Stimulated activated effector memory CD8-positive, alpha-beta T cell treated with anti-CD3 and anti-CD28 coated beads, Interleukin-12 subunit alpha, Interleukin-12 subunit beta, amount 100 ng/mL, for 72 hours (primary cell): Measurements from ENCODE around the gene RELT.

Experiments
- ATAC-seq: fragments of 150-1000 bp; cut with Tn5 transposase; 2 replicates; pipeline ENCODE4 v1.10.0; 2021
- DNase-seq, 2 donors: peaks; one replicate each; pipeline ENCODE4 v3.0.0; 2021 to 2022; ENCODE audit warnings: low spot score in 2 of 2
- H3K27ac Mint-ChIP-seq: one replicate; pipeline ENCODE4 v1.8.0; 2022; ENCODE audit warnings: mild to moderate bottlenecking, mixed read lengths
- H3K36me3 Mint-ChIP-seq: one replicate; pipeline ENCODE4 v1.8.0; 2022; ENCODE audit warnings: mild to moderate bottlenecking, mixed read lengths
- H3K4me1 Mint-ChIP-seq: one replicate; pipeline ENCODE4 v1.8.0; 2022; ENCODE audit warnings: mixed read lengths
- H3K4me3 Mint-ChIP-seq: one replicate; pipeline ENCODE4 v1.8.0; 2022; ENCODE audit warnings: mild to moderate bottlenecking, mixed read lengths
- H3K9me3 Mint-ChIP-seq: one replicate; pipeline ENCODE4 v1.8.0; 2022; ENCODE audit warnings: mixed read lengths

Gene RELT

GRCh38 chr11:73412308-73412707 is 36.1 kb downstream of the RELT start:
- ATAC-seq: no peak
- no peak for DNase-seq
- Mint-ChIP-seq H3K9me3 (no peaks in the 10 kb centered on the region), H3K4me3 (no peak overlapping the region), H3K27ac (peak overlapping the region; percentile 1), H3K36me3 (peaks cover 34% of the 10 kb centered on the region), H3K4me1 (peaks cover 16% of the 10 kb centered on the region)

- H3K4me1 Mint-ChIP-seq: peaks cover 11% of the 10 kb centered on the region
- H3K36me3 Mint-ChIP-seq: peaks cover 27% of the 10 kb centered on the region
- H3K4me3 Mint-ChIP-seq: no peak overlapping the region
- no peaks in the 10 kb centered on the region for H3K9me3 Mint-ChIP-seq
- ATAC-seq (no peak), DNase-seq (no peak)
- H3K27ac Mint-ChIP-seq: peak overlapping the region; percentile 1
Observed at GRCh38 chr11:73413256-73413655, 37.1 kb downstream of the RELT start.

- Mint-ChIP-seq H3K9me3 (no peaks in the 10 kb centered on the region), H3K36me3 (peaks cover 25% of the 10 kb centered on the region), H3K4me3 (no peak overlapping the region), H3K4me1 (peaks cover 11% of the 10 kb centered on the region), H3K27ac (no peak overlapping the region)
- peak; percentile 64 for ATAC-seq
- no peak for DNase-seq
Observed at GRCh38 chr11:73414977-73415651, 38.9 kb downstream of the RELT start.

- Mint-ChIP-seq H3K4me1 (peaks cover 11% of the 10 kb centered on the region), H3K4me3 (no peak overlapping the region), H3K36me3 (peaks cover 16% of the 10 kb centered on the region), H3K27ac (peak overlapping the region; percentile 49), H3K9me3 (no peaks in the 10 kb centered on the region)
- ATAC-seq (no peak), DNase-seq (no peak)
Observed at GRCh38 chr11:73415854-73416615, 39.8 kb downstream of the RELT start.

GRCh38 chr11:73416786-73417185 is 40.6 kb downstream of the RELT start:
- Mint-ChIP-seq H3K27ac (peak overlapping the region; percentile 49), H3K36me3 (peaks cover 14% of the 10 kb centered on the region), H3K4me1 (peaks cover 11% of the 10 kb centered on the region), H3K4me3 (no peak overlapping the region), H3K9me3 (no peaks in the 10 kb centered on the region)
- no peak for DNase-seq
- ATAC-seq: no peak

GRCh38 chr11:73420136-73420535 is 43.9 kb downstream of the RELT start:
- DNase-seq: no peak
- Mint-ChIP-seq H3K9me3 (no peaks in the 10 kb centered on the region), H3K4me3 (no peak overlapping the region), H3K27ac (peak overlapping the region; percentile 65), H3K4me1 (peaks cover 2% of the 10 kb centered on the region), H3K36me3 (peaks cover 6% of the 10 kb centered on the region)
- ATAC-seq: no peak

- Mint-ChIP-seq H3K4me1 (peaks cover 4% of the 10 kb centered on the region), H3K27ac (no peak overlapping the region), H3K9me3 (no peaks in the 10 kb centered on the region), H3K36me3 (peaks cover 6% of the 10 kb centered on the region), H3K4me3 (no peak overlapping the region)
- ATAC-seq (no peak), DNase-seq (no peak)
Observed at GRCh38 chr11:73422886-73423285, 46.7 kb downstream of the RELT start.

- DNase-seq (no peak), ATAC-seq (no peak)
- H3K4me3 Mint-ChIP-seq: no peak overlapping the region
- H3K4me1 Mint-ChIP-seq: peaks cover 10% of the 10 kb centered on the region
- H3K9me3 Mint-ChIP-seq: no peaks in the 10 kb centered on the region
- peaks cover 6% of the 10 kb centered on the region for H3K36me3 Mint-ChIP-seq
- H3K27ac Mint-ChIP-seq: no peak overlapping the region
Observed at GRCh38 chr11:73423506-73423905, 47.3 kb downstream of the RELT start.

- Mint-ChIP-seq H3K4me1 (peaks cover 11% of the 10 kb centered on the region), H3K36me3 (peaks cover 5% of the 10 kb centered on the region), H3K9me3 (no peaks in the 10 kb centered on the region), H3K27ac (no peak overlapping the region), H3K4me3 (no peak overlapping the region)
- DNase-seq: no peak
- no peak for ATAC-seq
Observed at GRCh38 chr11:73425108-73425507, 48.9 kb downstream of the RELT start.

GRCh38 chr11:73426219-73426850 is 50.1 kb downstream of the RELT start:
- DNase-seq (no peak), ATAC-seq (no peak)
- Mint-ChIP-seq H3K36me3 (peaks cover 5% of the 10 kb centered on the region), H3K4me1 (peaks cover 11% of the 10 kb centered on the region), H3K27ac (no peak overlapping the region), H3K4me3 (no peak overlapping the region), H3K9me3 (no peaks in the 10 kb centered on the region)

- peaks cover 5% of the 10 kb centered on the region for H3K36me3 Mint-ChIP-seq
- H3K4me3 Mint-ChIP-seq: no peak overlapping the region
- ATAC-seq (peak; percentile 79), DNase-seq (no peak)
- peaks cover 11% of the 10 kb centered on the region for H3K4me1 Mint-ChIP-seq
- H3K9me3 Mint-ChIP-seq: no peaks in the 10 kb centered on the region
- H3K27ac Mint-ChIP-seq: peak overlapping the region; percentile 1
Observed at GRCh38 chr11:73428227-73428626, 52.0 kb downstream of the RELT start.

- Mint-ChIP-seq H3K4me1 (peaks cover 11% of the 10 kb centered on the region), H3K9me3 (no peaks in the 10 kb centered on the region), H3K4me3 (no peak overlapping the region), H3K36me3 (peaks cover 5% of the 10 kb centered on the region), H3K27ac (peak overlapping the region; percentile 6)
- DNase-seq (no peak), ATAC-seq (no peak)
Observed at GRCh38 chr11:73428699-73429098, 52.5 kb downstream of the RELT start.

- H3K4me3 Mint-ChIP-seq: no peak overlapping the region
- H3K4me1 Mint-ChIP-seq: peaks cover 11% of the 10 kb centered on the region
- peak overlapping the region; percentile 6 for H3K27ac Mint-ChIP-seq
- no peaks in the 10 kb centered on the region for H3K9me3 Mint-ChIP-seq
- H3K36me3 Mint-ChIP-seq: peaks cover 5% of the 10 kb centered on the region
- DNase-seq (no peak), ATAC-seq (no peak)
Observed at GRCh38 chr11:73429121-73429750, 53.0 kb downstream of the RELT start.

- peaks cover 11% of the 10 kb centered on the region for H3K4me1 Mint-ChIP-seq
- H3K27ac Mint-ChIP-seq: no peak overlapping the region
- H3K36me3 Mint-ChIP-seq: peaks cover 5% of the 10 kb centered on the region
- no peak overlapping the region for H3K4me3 Mint-ChIP-seq
- ATAC-seq: no peak
- no peak for DNase-seq
- no peaks in the 10 kb centered on the region for H3K9me3 Mint-ChIP-seq
Observed at GRCh38 chr11:73430326-73430725, 54.1 kb downstream of the RELT start.

GRCh38 chr11:73431396-73431795 is 55.2 kb downstream of the RELT start:
- no peak overlapping the region for H3K4me3 Mint-ChIP-seq
- H3K36me3 Mint-ChIP-seq: peaks cover 5% of the 10 kb centered on the region
- DNase-seq (no peak), ATAC-seq (peak; percentile 65)
- H3K27ac Mint-ChIP-seq: no peak overlapping the region
- peaks cover 11% of the 10 kb centered on the region for H3K4me1 Mint-ChIP-seq
- H3K9me3 Mint-ChIP-seq: no peaks in the 10 kb centered on the region
